GM21423 (cell line): ENCODE results near the gene FBXO39.
"Not testable (repeated sequence)": the region's sequence is repeated elsewhere in the genome, so short reads cannot be mapped to it uniquely, and the experiment has no call there.

Experiments used
- ATAC-seq: cut with Tn5 transposase; IDR thresholded peaks from one replicate; pipeline ENCODE4 v1.9.1; 2021; ENCODE audit warnings: mild to moderate bottlenecking, moderate library complexity; ENCODE audit not compliant: unreplicated experiment

FBXO39 gene

GRCh38 chr17:6789146-6789545 lies 13.1 kb downstream of the FBXO39 start:
- no peak for ATAC-seq

- no peak for ATAC-seq
Measured at GRCh38 chr17:6793748-6794493, 17.9 kb downstream of the FBXO39 start.

- no peak for ATAC-seq
Measured at GRCh38 chr17:6796017-6796886, 20.2 kb downstream of the FBXO39 start.

GRCh38 chr17:6796887-6797490 lies 21.0 kb downstream of the FBXO39 start:
- no peak for ATAC-seq

- no peak for ATAC-seq
Measured at GRCh38 chr17:6797718-6798351, 21.8 kb downstream of the FBXO39 start.

GRCh38 chr17:6799738-6800137 lies 23.7 kb downstream of the FBXO39 start:
- no peak for ATAC-seq

GRCh38 chr17:6800422-6801027 lies 24.5 kb downstream of the FBXO39 start:
- ATAC-seq = no peak

- no peak for ATAC-seq
Measured at GRCh38 chr17:6811510-6811909, 35.5 kb downstream of the FBXO39 start.

- no peak for ATAC-seq
Measured at GRCh38 chr17:6812295-6812694, 36.3 kb downstream of the FBXO39 start.

GRCh38 chr17:6815775-6816174 lies 39.8 kb downstream of the FBXO39 start:
- no peak for ATAC-seq

GRCh38 chr17:6816368-6816767 lies 40.4 kb downstream of the FBXO39 start:
- ATAC-seq = not testable (repeated sequence)

GRCh38 chr17:6818938-6819337 lies 42.9 kb downstream of the FBXO39 start:
- ATAC-seq = no peak

- no peak for ATAC-seq
Measured at GRCh38 chr17:6823011-6823442, 47.0 kb downstream of the FBXO39 start.

- no peak for ATAC-seq
Measured at GRCh38 chr17:6830383-6830986, 54.5 kb downstream of the FBXO39 start.

GRCh38 chr17:6831661-6832263 lies 55.7 kb downstream of the FBXO39 start, which contains the start of gene TEKT1:
TSS of gene TEKT1 (minus strand) at chr17:6831729. CDS start at chr17:6830376, 1,353 bp downstream.
- no peak for ATAC-seq
